B cell (primary cell): Measurements from ENCODE around the gene RSPH4A. TPM values are rescaled to one million over a fixed set of nuclear protein-coding genes. Genes with fewer than 3 reads are reported as not detected.

ENCODE experiments used
- ATAC-seq: fragments of 200-7000 bp; cut with Tn5 transposase; one replicate; pipeline ENCODE4 v1.10.0; 2021; ENCODE audit warnings: low read depth, mild to moderate bottlenecking, moderate number of reproducible peaks, moderate library complexity
- CTCF ChIA-PET: fragments of 350-600 bp; sonication (Branson Sonifier 250); formaldehyde crosslinking; loops from one replicate; lab custom pipeline; 2021; ENCODE audit warnings: antibody characterized with exemption, inconsistent platforms; lab: Charles Lee
- POLR2A ChIA-PET: fragments of 350-600 bp; sonication (Branson Sonifier 250); formaldehyde crosslinking; loops from one replicate; lab custom pipeline; 2021; ENCODE audit warnings: antibody characterized with exemption; lab: Charles Lee
- DNase-seq: peaks from one replicate; pipeline ENCODE4 v3.0.0; 2013
- H2AFZ ChIP-seq: 2 replicates; pipeline ENCODE4 v1.6.1; 2012; ENCODE audit warnings: mild to moderate bottlenecking, low read depth, low read length; ENCODE audit not compliant: insufficient read depth, poor library complexity, severe bottlenecking
- H3K27ac ChIP-seq, 2 donors: 1 replicate in 1 of 2; 2 replicates in 1 of 2; pipeline ENCODE4 v1.5.1; 2012 to 2013; ENCODE audit warnings: low read length in 2 of 2, mild to moderate bottlenecking in 2 of 2, moderate library complexity in 1 of 2
- H3K27me3 ChIP-seq, 4 experiments: fragments of 200-600 bp in 1 of 4; sonication (generic) in 1 of 4; replicated peaks in 1 of 4; 1 replicate in 2 of 4; 2 replicates in 2 of 4; pipeline versions ENCODE4 v1.6.1 to v1.7.0; 2013 to 2016; ENCODE audit warnings: low read length in 3 of 4, mild to moderate bottlenecking in 2 of 4, mixed read lengths in 1 of 4, moderate library complexity in 1 of 4; ENCODE audit not compliant: insufficient read depth in 4 of 4, control insufficient read depth in 3 of 4; ENCODE audit errors: control extremely low read depth in 1 of 4
- H3K36me3 ChIP-seq, 2 experiments: replicated peaks in 1 of 2; 1 replicate in 1 of 2; 2 replicates in 1 of 2; pipeline versions ENCODE4 v1.6.1 to v1.7.1; 2013; ENCODE audit warnings: low read length in 1 of 2; ENCODE audit not compliant: insufficient read depth in 2 of 2, control insufficient read depth in 1 of 2; ENCODE audit errors: control extremely low read depth in 1 of 2, extremely low read depth in 1 of 2
- H3K4me1 ChIP-seq, 2 donors: fragments of 200-600 bp in 1 of 2; sonication (generic) in 1 of 2; 1 replicate in 1 of 2; 2 replicates in 1 of 2; pipeline versions ENCODE4 v1.5.1 to v1.6.1; 2013 to 2017; ENCODE audit warnings: low read length in 2 of 2; ENCODE audit not compliant: control insufficient read depth in 2 of 2, insufficient read depth in 2 of 2
- H3K4me2 ChIP-seq: replicated peaks from 2 replicates; pipeline ENCODE3; 2012; ENCODE audit warnings: mild to moderate bottlenecking, low read depth, low read length; ENCODE audit not compliant: poor library complexity, severe bottlenecking
- H3K4me3 ChIP-seq, 5 experiments: fragments of 200-600 bp in 1 of 5; sonication (generic) in 1 of 5; 1 replicate in 3 of 5; 2 replicates in 2 of 5; pipeline versions ENCODE4 v1.5.1 to v1.7.0; 2011 to 2016; ENCODE audit warnings: low read length in 4 of 5, mild to moderate bottlenecking in 4 of 5, low read depth in 2 of 5, control low read depth in 1 of 5, moderate library complexity in 1 of 5; ENCODE audit not compliant: insufficient read depth in 1 of 5; ENCODE audit errors: control extremely low read depth in 1 of 5, extremely low read depth in 1 of 5
- H3K79me2 ChIP-seq: fragments of 200-600 bp; sonication (generic); one replicate; pipeline ENCODE4 v1.6.0; 2016; ENCODE audit warnings: low read length; ENCODE audit not compliant: control insufficient read depth, insufficient read depth
- H3K9ac ChIP-seq: fragments of 200-600 bp; sonication (generic); 2 replicates; pipeline ENCODE4 v1.6.1; 2017; ENCODE audit warnings: mild to moderate bottlenecking, low read length, moderate library complexity
- H3K9me3 ChIP-seq, 3 donors: one replicate each; pipeline versions ENCODE4 v1.6.1 to v1.7.1; 2013; ENCODE audit warnings: low read length in 2 of 3; ENCODE audit not compliant: control insufficient read depth in 2 of 3, insufficient read depth in 1 of 3; ENCODE audit errors: control extremely low read depth in 1 of 3
- H4K20me1 ChIP-seq: 2 replicates; pipeline ENCODE4 v1.6.0; 2012; ENCODE audit warnings: mild to moderate bottlenecking, low read length; ENCODE audit not compliant: insufficient read depth, control insufficient read depth, poor library complexity, severe bottlenecking
- H3K27ac Mint-ChIP-seq: one replicate; pipeline ENCODE4 v1.8.0; 2021; ENCODE audit warnings: mixed read lengths
- H3K27me3 Mint-ChIP-seq: one replicate; pipeline ENCODE4 v1.8.0; 2021; ENCODE audit warnings: mixed read lengths
- H3K4me1 Mint-ChIP-seq: one replicate; pipeline ENCODE4 v1.8.0; 2021; ENCODE audit warnings: mixed read lengths
- H3K4me3 Mint-ChIP-seq: one replicate; pipeline ENCODE4 v1.8.0; 2021; ENCODE audit warnings: mixed read lengths
- H3K9me3 Mint-ChIP-seq: one replicate; pipeline ENCODE4 v1.8.0; 2022; ENCODE audit warnings: mixed read lengths; ENCODE audit not compliant: insufficient read depth
- CTCF ChIP-seq: fragments of 200-600 bp; IDR thresholded peaks from one replicate; pipeline ENCODE4 v1.8.0; 2022; ENCODE audit warnings: antibody characterized with exemption, mild to moderate bottlenecking
- EZH2 ChIP-seq: IDR thresholded peaks from 2 replicates; pipeline ENCODE4 v1.6.1; 2012; ENCODE audit warnings: borderline replicate concordance, low read depth, mild to moderate bottlenecking, moderate library complexity, low read length; ENCODE audit not compliant: insufficient read depth, poor library complexity, severe bottlenecking
- WGBS: methylation state at CpG from one replicate; pipeline ENCODE4 v1.1.5; 2013; ENCODE audit warnings: missing lambda C conversion rate; ENCODE audit not compliant: insufficient coverage; 5-methylcytosine and 5-hydroxymethylcytosine counted together
- intact Hi-C: fragments of 100-400 bp; cut with micrococcal nuclease; formaldehyde crosslinking; loops from one replicate; pipeline ENCODE4 v1.10.0; 2022
- polyA plus RNA-seq: library from polyadenylated mRNA; depleted of rRNA; stranded (reverse); fragments of >200 nt; gene quantifications from 2 replicates; pipeline ENCODE4 v1.2.3, GENCODE V29; 2012
- total RNA-seq, 2 donors: library from RNA; stranded (reverse); fragments of 120-200 nt in 1 of 2; gene quantifications; 1 replicate in 1 of 2; 2 replicates in 1 of 2; pipeline versions ENCODE4 v1.2.3 to v1.2.4, GENCODE V29; 2013 to 2022

The RSPH4A gene
- total and polyA plus RNA-seq, 2 donors (not counting 1 experiment from before 2014, with no cell fraction given), result 0.25 to 0.69 TPM

- DNase-seq (peak; percentile 76), ATAC-seq (peak; percentile 52)
- peaks cover 0 to 5% (median 0%) of the 10 kb centered on the region in 3 donors for H3K9me3 ChIP-seq
- peak overlapping the region; percentile 73 to 96 (median 91) for H3K4me3 ChIP-seq
- no peaks in the 10 kb centered on the region for H3K36me3 ChIP-seq
- H3K79me2 ChIP-seq, result peaks cover 59% of the 10 kb centered on the region
- Mint-ChIP-seq H3K9me3 (no peaks in the 10 kb centered on the region), H3K4me3 (peak overlapping the region; percentile 100), H3K4me1 (peaks cover 36% of the 10 kb centered on the region), H3K27me3 (peaks cover 11% of the 10 kb centered on the region), H3K27ac (peak overlapping the region; percentile 61)
- intact Hi-C loops, result loop anchor here (1.0 to 10.0 kb wide), 7 partner anchors 14 to 653 kb away; partner anchors contain the start of genes CALHM6, KPNA5, NT5DC1 and RWDD1
- TF ChIP-seq EZH2 (no peak), CTCF (no peak)
- WGBS, result no CpG with 5 or more reads among the region's 3 CpGs
- peak overlapping the region; percentile 88 for H3K9ac ChIP-seq
- CTCF ChIA-PET, result interaction anchor here (1.5 kb wide), 1 partner anchor 12 kb away, joined by 6 read pairs; no protein-coding TSS in a partner anchor
- POLR2A ChIA-PET, result interaction anchor here (2.3 kb wide), 1 partner anchor 14 kb away, joined by 27 read pairs; the partner anchor contains the start of gene KPNA5
- peaks cover 15 to 26% of the 10 kb centered on the region in 2 donors for H3K4me1 ChIP-seq
- no peaks in the 10 kb centered on the region for H3K27me3 ChIP-seq
- H4K20me1 ChIP-seq, result no peaks in the 10 kb centered on the region
- H2AFZ ChIP-seq, result no peak overlapping the region
- peak overlapping the region; percentile 88 to 92 for H3K27ac ChIP-seq
- H3K4me2 ChIP-seq, result peak overlapping the region; percentile 76
Observed at GRCh38 chr6:116667623-116668022, 51.3 kb downstream of the RSPH4A start.

- ATAC-seq (no peak), DNase-seq (no peak)
- intact Hi-C loops, result no loop called here
- no peaks in the 10 kb centered on the region for H4K20me1 ChIP-seq
- ChIA-PET POLR2A (interaction anchor here (1.9 kb wide), 1 partner anchor 9 kb away, joined by 5 read pairs; the partner anchor contains the start of gene KPNA5), CTCF (interaction anchor here (2.5 kb wide), 1 partner anchor 9 kb away, joined by 8 read pairs; the partner anchor contains the start of gene KPNA5)
- H3K4me2 ChIP-seq, result no peak overlapping the region
- peaks cover 5 to 8% of the 10 kb centered on the region in 2 donors for H3K4me1 ChIP-seq
- WGBS, result 88% methylated on average over 4 of the region's 4 CpGs
- no peak overlapping the region for H2AFZ ChIP-seq
- peaks cover 9% of the 10 kb centered on the region for H3K4me1 Mint-ChIP-seq
- peaks cover 16% of the 10 kb centered on the region for H3K79me2 ChIP-seq
- peaks cover 11% of the 10 kb centered on the region for H3K27me3 Mint-ChIP-seq
- H3K9ac ChIP-seq, result no peak overlapping the region
- no peak overlapping the region for H3K4me3 Mint-ChIP-seq
- peaks cover 0 to 5% (median 0%) of the 10 kb centered on the region in 3 donors for H3K9me3 ChIP-seq
- H3K27me3 ChIP-seq, result no peaks in the 10 kb centered on the region
- no peak overlapping the region for H3K27ac Mint-ChIP-seq
- no peaks in the 10 kb centered on the region for H3K36me3 ChIP-seq
- H3K9me3 Mint-ChIP-seq, result no peaks in the 10 kb centered on the region
- no peak overlapping the region for H3K27ac ChIP-seq
- H3K4me3 ChIP-seq, result no peak overlapping the region
- TF ChIP-seq EZH2 (no peak), CTCF (no peak)
Observed at GRCh38 chr6:116672306-116672705, 56.0 kb downstream of the RSPH4A start.
